GM12878 (cell line): Measurements from ENCODE around the gene PPP1R18. TPM values are rescaled to one million over a fixed set of nuclear protein-coding genes. Genes with fewer than 3 reads are reported as not detected.

Source experiments
- CHD4 ChIP-seq: fragments of 200-600 bp; sonication (generic); IDR thresholded peaks from 2 replicates; pipeline ENCODE4 v1.6.1; 2016; ENCODE audit warnings: mild to moderate bottlenecking
- EP300 ChIP-seq, 2 experiments: fragments of 150-350 bp in 1 of 2; IDR thresholded peaks; 2 replicates each; pipeline ENCODE4 v1.6.1; 2011 to 2012; ENCODE audit warnings: low read depth in 2 of 2, low read length in 2 of 2, borderline replicate concordance in 1 of 2, improper control_type of control experiment in 1 of 2, inconsistent platforms in 1 of 2; ENCODE audit not compliant: control insufficient read depth in 1 of 2
- ETV6 ChIP-seq, 2 experiments: fragments of 450-650 bp in 1 of 2; IDR thresholded peaks in 1 of 2; conservative IDR thresholded peaks in 1 of 2; 2 replicates each; pipeline ENCODE4 v1.6.1; 2014; ENCODE audit warnings: antibody characterized with exemption in 1 of 2, borderline replicate concordance in 1 of 2, low read depth in 1 of 2, mild to moderate bottlenecking in 1 of 2, moderate library complexity in 1 of 2
- FOS ChIP-seq: IDR thresholded peaks from 3 replicates; pipeline ENCODE4 v1.6.1; 2011; ENCODE audit warnings: borderline replicate concordance; ENCODE audit not compliant: insufficient read length; ENCODE audit errors: extremely low read depth
- HDAC2 ChIP-seq: fragments of 200-600 bp; sonication (generic); IDR thresholded peaks from 2 replicates; pipeline ENCODE4 v1.6.1; 2017
- IKZF1 ChIP-seq: fragments of 450-650 bp; conservative IDR thresholded peaks from 2 replicates; pipeline ENCODE4 v1.6.1; 2017; ENCODE audit warnings: antibody characterized with exemption, mild to moderate bottlenecking
- KDM1A ChIP-seq: fragments of 200-600 bp; sonication (generic); IDR thresholded peaks from 2 replicates; pipeline ENCODE4 v1.6.1; 2016; ENCODE audit warnings: borderline replicate concordance
- KLF5 ChIP-seq: fragments of 450-650 bp; IDR thresholded peaks from 2 replicates; pipeline ENCODE4 v1.6.1; 2014; ENCODE audit warnings: mild to moderate bottlenecking; ENCODE audit not compliant: partially characterized antibody
- LARP7 ChIP-seq: fragments of 450-650 bp; IDR thresholded peaks from 2 replicates; pipeline ENCODE4 v1.6.1; 2017; ENCODE audit warnings: mild to moderate bottlenecking
- MAX ChIP-seq: IDR thresholded peaks from 2 replicates; pipeline ENCODE4 v1.6.1; 2012; ENCODE audit warnings: low read depth, low read length, improper control_type of control experiment
- NBN ChIP-seq: fragments of 450-650 bp; IDR thresholded peaks from 2 replicates; pipeline ENCODE4 v1.6.1; 2016
- NFXL1 ChIP-seq: fragments of 450-650 bp; IDR thresholded peaks from 2 replicates; pipeline ENCODE4 v1.6.1; 2017; ENCODE audit warnings: antibody characterized with exemption, mild to moderate bottlenecking, borderline replicate concordance
- NFYB ChIP-seq: IDR thresholded peaks from 2 replicates; pipeline ENCODE4 v1.6.1; 2011; ENCODE audit warnings: low read depth, mild to moderate bottlenecking, low read length, improper control_type of control experiment, moderate library complexity; ENCODE audit not compliant: insufficient read depth
- PBX3 ChIP-seq: IDR thresholded peaks from 2 replicates; pipeline ENCODE4 v1.6.1; 2011; ENCODE audit warnings: mild to moderate bottlenecking, low read depth, low read length, moderate library complexity; ENCODE audit not compliant: insufficient replicate concordance
- SIN3A ChIP-seq: IDR thresholded peaks from 2 replicates; pipeline ENCODE4 v1.6.1; 2012; ENCODE audit warnings: low read depth, low read length, improper control_type of control experiment
- SREBF1 ChIP-seq: IDR thresholded peaks from 2 replicates; pipeline ENCODE4 v1.6.1; 2012; ENCODE audit warnings: mild to moderate bottlenecking, low read length
- STAT1 ChIP-seq: fragments of 450-650 bp; conservative IDR thresholded peaks from 2 replicates; pipeline ENCODE4 v1.6.1; 2014; ENCODE audit warnings: antibody characterized with exemption, mild to moderate bottlenecking
- TARDBP ChIP-seq: IDR thresholded peaks from 2 replicates; pipeline ENCODE4 v1.6.1; 2016; ENCODE audit warnings: borderline replicate concordance
- TCF12 ChIP-seq: IDR thresholded peaks from 2 replicates; pipeline ENCODE4 v1.6.1; 2011; ENCODE audit warnings: low read depth, mild to moderate bottlenecking, low read length
- ZNF207 ChIP-seq: fragments of 450-650 bp; IDR thresholded peaks from 2 replicates; pipeline ENCODE4 v1.6.1; 2014; ENCODE audit warnings: antibody characterized with exemption, mild to moderate bottlenecking, borderline replicate concordance
- polyA plus RNA-seq, 11 experiments: library from polyadenylated mRNA; depleted of rRNA in 4 of 11; unstranded in 6 of 11; stranded (reverse) in 5 of 11; fragments of >200 nt; fragmentation: Nextera tagmentation in 4 of 11; fragmentation: Illumina TruSeq in 1 of 11; extraction: Ambion mirVana in 4 of 11; extraction: Trizol in 1 of 11; gene quantifications; 1 replicate in 1 of 11; 2 replicates in 10 of 11; pipeline versions ENCODE4 v1.2.1 to v1.2.3, GENCODE V29; 2011 to 2016; ENCODE audit warnings: inconsistent platforms in 2 of 11, missing spikeins in 2 of 11, low read depth in 1 of 11
- total RNA-seq, 4 experiments: library from RNA; depleted of rRNA in 3 of 4; stranded (reverse); fragments of >200 nt in 3 of 4; fragmentation: Illumina TruSeq in 1 of 4; extraction: Trizol in 1 of 4; gene quantifications; 2 replicates each; pipeline versions ENCODE4 v1.2.1 to v1.2.3, GENCODE V29; 2013 to 2021
- TF ChIP-seq, protein P1 (sequence below): IDR thresholded peaks from 2 replicates; pipeline ENCODE4 v1.6.1; 2011; ENCODE audit warnings: low read depth, mild to moderate bottlenecking, low read length, moderate library complexity, borderline replicate concordance; ENCODE audit errors: extremely low read depth
- TF ChIP-seq, protein P2 (sequence below): fragments of 150-350 bp; IDR thresholded peaks from 2 replicates; pipeline ENCODE4 v1.6.1; 2014; ENCODE audit warnings: mild to moderate bottlenecking, low read depth, low read length
- TF ChIP-seq, protein P3 (sequence below), 3 experiments: IDR thresholded peaks in 2 of 3; conservative IDR thresholded peaks in 1 of 3; 2 replicates each; pipeline ENCODE4 v1.5.1; 2011; ENCODE audit warnings: low read depth in 3 of 3, low read length in 3 of 3, mild to moderate bottlenecking in 3 of 3, control low read depth in 2 of 3, moderate library complexity in 2 of 3, inconsistent platforms in 1 of 3, mixed read lengths in 1 of 3; ENCODE audit not compliant: control insufficient read depth in 2 of 3, insufficient read depth in 1 of 3; ENCODE audit errors: extremely low read depth in 1 of 3
- TF ChIP-seq, protein P4 (sequence below): IDR thresholded peaks from 2 replicates; pipeline ENCODE4 v1.6.1; 2012; ENCODE audit warnings: low read depth, low read length, improper control_type of control experiment

PPP1R18 gene
- total and polyA plus RNA-seq, 10 of the 15 experiments (the other 5 are each of a cell fraction or from before 2014, with no cell fraction given) = 21.0 to 119 (median 52.6) TPM

- TF ChIP-seq CHD4 = no peak
- TF ChIP-seq, protein P1, sequence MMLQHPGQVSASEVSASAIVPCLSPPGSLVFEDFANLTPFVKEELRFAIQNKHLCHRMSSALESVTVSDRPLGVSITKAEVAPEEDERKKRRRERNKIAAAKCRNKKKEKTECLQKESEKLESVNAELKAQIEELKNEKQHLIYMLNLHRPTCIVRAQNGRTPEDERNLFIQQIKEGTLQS = peak; percentile 96
- no peak for TF ChIP-seq TARDBP
- TF ChIP-seq NBN = 0 out of 2 replicates have a peak, but pooled peaks have one; percentile 49
- TF ChIP-seq, protein P2, sequence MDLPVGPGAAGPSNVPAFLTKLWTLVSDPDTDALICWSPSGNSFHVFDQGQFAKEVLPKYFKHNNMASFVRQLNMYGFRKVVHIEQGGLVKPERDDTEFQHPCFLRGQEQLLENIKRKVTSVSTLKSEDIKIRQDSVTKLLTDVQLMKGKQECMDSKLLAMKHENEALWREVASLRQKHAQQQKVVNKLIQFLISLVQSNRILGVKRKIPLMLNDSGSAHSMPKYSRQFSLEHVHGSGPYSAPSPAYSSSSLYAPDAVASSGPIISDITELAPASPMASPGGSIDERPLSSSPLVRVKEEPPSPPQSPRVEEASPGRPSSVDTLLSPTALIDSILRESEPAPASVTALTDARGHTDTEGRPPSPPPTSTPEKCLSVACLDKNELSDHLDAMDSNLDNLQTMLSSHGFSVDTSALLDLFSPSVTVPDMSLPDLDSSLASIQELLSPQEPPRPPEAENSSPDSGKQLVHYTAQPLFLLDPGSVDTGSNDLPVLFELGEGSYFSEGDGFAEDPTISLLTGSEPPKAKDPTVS = no peak
- TF ChIP-seq ETV6 (conservative IDR thresholded peaks at IDR 0.05 in 1 of 2, IDR thresholded peaks at IDR 0.05 in 1 of 2; ENCODE audit: borderline replicate concordance in 1 of 2, low read depth in 1 of 2) = no peak
- TF ChIP-seq FOS = no peak
- TF ChIP-seq, protein P3, sequence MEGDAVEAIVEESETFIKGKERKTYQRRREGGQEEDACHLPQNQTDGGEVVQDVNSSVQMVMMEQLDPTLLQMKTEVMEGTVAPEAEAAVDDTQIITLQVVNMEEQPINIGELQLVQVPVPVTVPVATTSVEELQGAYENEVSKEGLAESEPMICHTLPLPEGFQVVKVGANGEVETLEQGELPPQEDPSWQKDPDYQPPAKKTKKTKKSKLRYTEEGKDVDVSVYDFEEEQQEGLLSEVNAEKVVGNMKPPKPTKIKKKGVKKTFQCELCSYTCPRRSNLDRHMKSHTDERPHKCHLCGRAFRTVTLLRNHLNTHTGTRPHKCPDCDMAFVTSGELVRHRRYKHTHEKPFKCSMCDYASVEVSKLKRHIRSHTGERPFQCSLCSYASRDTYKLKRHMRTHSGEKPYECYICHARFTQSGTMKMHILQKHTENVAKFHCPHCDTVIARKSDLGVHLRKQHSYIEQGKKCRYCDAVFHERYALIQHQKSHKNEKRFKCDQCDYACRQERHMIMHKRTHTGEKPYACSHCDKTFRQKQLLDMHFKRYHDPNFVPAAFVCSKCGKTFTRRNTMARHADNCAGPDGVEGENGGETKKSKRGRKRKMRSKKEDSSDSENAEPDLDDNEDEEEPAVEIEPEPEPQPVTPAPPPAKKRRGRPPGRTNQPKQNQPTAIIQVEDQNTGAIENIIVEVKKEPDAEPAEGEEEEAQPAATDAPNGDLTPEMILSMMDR (IDR thresholded peaks at IDR 0.05 in 2 of 3, conservative IDR thresholded peaks at IDR 0.05 in 1 of 3; ENCODE audit: control insufficient read depth in 2 of 3, extremely low read depth in 1 of 3, insufficient read depth in 1 of 3, low read depth in 3 of 3, low read length in 3 of 3) = peak; percentile 28 to 33 (median 28); a peak in 4 of 6 replicates
- TF ChIP-seq, protein P4, sequence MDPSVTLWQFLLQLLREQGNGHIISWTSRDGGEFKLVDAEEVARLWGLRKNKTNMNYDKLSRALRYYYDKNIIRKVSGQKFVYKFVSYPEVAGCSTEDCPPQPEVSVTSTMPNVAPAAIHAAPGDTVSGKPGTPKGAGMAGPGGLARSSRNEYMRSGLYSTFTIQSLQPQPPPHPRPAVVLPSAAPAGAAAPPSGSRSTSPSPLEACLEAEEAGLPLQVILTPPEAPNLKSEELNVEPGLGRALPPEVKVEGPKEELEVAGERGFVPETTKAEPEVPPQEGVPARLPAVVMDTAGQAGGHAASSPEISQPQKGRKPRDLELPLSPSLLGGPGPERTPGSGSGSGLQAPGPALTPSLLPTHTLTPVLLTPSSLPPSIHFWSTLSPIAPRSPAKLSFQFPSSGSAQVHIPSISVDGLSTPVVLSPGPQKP = no peak
- peak; percentile 87 for TF ChIP-seq LARP7
- TF ChIP-seq PBX3 = peak; percentile 1
- TF ChIP-seq ZNF207 = peak; percentile 67
- TF ChIP-seq NFXL1 = no peak
- 0 out of 2 replicates have a peak, but pooled peaks have one; percentile 11 for TF ChIP-seq TCF12
- no peak for TF ChIP-seq KDM1A
- peak; percentile 37 for TF ChIP-seq KLF5
- no peak for TF ChIP-seq SREBF1
- no peak for TF ChIP-seq EP300 (IDR thresholded peaks at IDR 0.05; ENCODE audit: borderline replicate concordance in 1 of 2, control insufficient read depth in 1 of 2, low read depth in 2 of 2, low read length in 2 of 2)
- TF ChIP-seq NFYB = no peak
- TF ChIP-seq MAX = peak; percentile 97
- TF ChIP-seq SIN3A = peak; percentile 75
- no peak for TF ChIP-seq HDAC2
- TF ChIP-seq STAT1 = no peak
- peak; percentile 47 for TF ChIP-seq IKZF1
Observed at GRCh38 chr6:30721198-30722024, 35.0 kb upstream of the PPP1R18 start (continued).
